Activated CD4-positive, alpha-beta memory T cell treated with anti-CD3 and anti-CD28 coated beads, Interleukin-2, amount 10 ng/mL, durations not matched to agents 7 days and 5 days (primary cell): ENCODE results near the gene NCEH1. TPM values are rescaled to one million over a fixed set of nuclear protein-coding genes. Genes with fewer than 3 reads are reported as not detected.
A peak's percentile ranks its signal among the peaks of the same experiment; 100 is the strongest.
"Not testable (repeated sequence)": the region's sequence is repeated elsewhere in the genome, so short reads cannot be mapped to it uniquely, and the experiment has no call there.

Experiments
- CTCF ChIA-PET: fragments of 350-600 bp; sonication (Branson Sonifier 250); formaldehyde crosslinking; loops from one replicate; lab custom pipeline; 2021; ENCODE audit warnings: antibody characterized with exemption, inconsistent platforms; lab: Charles Lee
- POLR2A ChIA-PET: fragments of 350-600 bp; sonication (Branson Sonifier 250); formaldehyde crosslinking; loops from one replicate; lab custom pipeline; 2021; ENCODE audit warnings: antibody characterized with exemption; lab: Charles Lee
- DNase-seq: peaks from one replicate; pipeline ENCODE4 v3.0.0-alpha.2; 2020
- H3K27ac Mint-ChIP-seq: one replicate; pipeline ENCODE4 v1.8.0; 2021; ENCODE audit warnings: mild to moderate bottlenecking, mixed read lengths
- H3K27me3 Mint-ChIP-seq: one replicate; pipeline ENCODE4 v1.8.0; 2021; ENCODE audit warnings: mixed read lengths
- H3K36me3 Mint-ChIP-seq: one replicate; pipeline ENCODE4 v1.8.0; 2021; ENCODE audit warnings: low read depth, mixed read lengths
- H3K4me1 Mint-ChIP-seq: one replicate; pipeline ENCODE4 v1.8.0; 2021; ENCODE audit warnings: mixed read lengths
- H3K4me3 Mint-ChIP-seq: one replicate; pipeline ENCODE4 v1.8.0; 2021; ENCODE audit warnings: mild to moderate bottlenecking, mixed read lengths
- H3K9me3 Mint-ChIP-seq: one replicate; pipeline ENCODE4 v1.8.0; 2021; ENCODE audit warnings: mixed read lengths
- total RNA-seq, 2 experiments: library from RNA; stranded (reverse); gene quantifications; one replicate each; pipeline ENCODE4 v1.2.3, GENCODE V29; 2021

NCEH1 gene
- total RNA-seq, 2 experiments from 2014 or later = 7.2 to 9.6 TPM

DNA sequence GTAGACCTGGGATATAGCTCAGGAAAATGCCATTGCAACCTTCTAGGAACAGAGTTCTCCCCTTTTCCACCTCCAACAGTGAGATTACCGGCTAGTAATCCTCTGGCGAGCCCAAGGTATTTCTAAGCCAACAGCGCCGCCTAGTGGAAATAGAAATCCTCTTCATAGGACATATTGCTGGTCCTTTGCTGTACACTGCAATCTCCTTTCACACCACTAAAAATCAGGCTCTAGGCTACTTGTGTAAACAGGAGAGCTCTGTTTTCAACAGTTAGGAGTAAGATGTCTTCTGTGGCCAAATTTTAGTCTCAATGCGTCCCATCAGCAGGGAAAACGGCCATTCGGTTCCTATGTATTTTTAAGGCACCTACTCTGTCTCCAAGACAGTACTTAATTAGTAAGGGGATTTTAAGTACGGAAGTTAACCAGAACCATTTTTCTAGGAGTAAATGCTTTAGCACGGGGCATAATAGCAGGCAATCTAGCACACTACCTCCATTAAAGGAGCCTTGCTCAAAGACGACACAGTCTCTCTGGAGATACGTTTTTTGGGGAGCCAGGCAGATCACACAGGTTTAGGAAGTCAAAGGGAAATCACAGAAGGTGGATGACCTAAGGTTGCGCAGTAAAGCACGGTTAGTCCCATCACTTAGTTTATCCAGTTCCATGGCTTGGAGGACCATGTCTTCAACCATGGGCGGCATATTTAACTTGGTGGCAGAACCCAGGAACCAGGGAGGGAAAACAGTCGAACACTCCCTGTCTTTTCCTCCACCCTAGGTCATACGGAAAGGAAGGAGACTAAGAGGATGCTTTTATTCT is 43.8 kb downstream of the NCEH1 start:
- Mint-ChIP-seq H3K27me3 (no peaks in the 10 kb centered on the region), H3K4me1 (peaks cover 22% of the 10 kb centered on the region), H3K36me3 (peaks cover 3% of the 10 kb centered on the region), H3K9me3 (no peaks in the 10 kb centered on the region), H3K27ac (no peak overlapping the region), H3K4me3 (no peak overlapping the region)
- DNase-seq = peak; percentile 84
- ChIA-PET POLR2A (no interaction called here), CTCF (interaction anchor here (0.6 to 5.8 kb wide), 38 partner anchors 10 to 1105 kb away, joined by 3 to 44 read pairs (median 3); partner anchors contain the start of gene NCEH1)

DNA sequence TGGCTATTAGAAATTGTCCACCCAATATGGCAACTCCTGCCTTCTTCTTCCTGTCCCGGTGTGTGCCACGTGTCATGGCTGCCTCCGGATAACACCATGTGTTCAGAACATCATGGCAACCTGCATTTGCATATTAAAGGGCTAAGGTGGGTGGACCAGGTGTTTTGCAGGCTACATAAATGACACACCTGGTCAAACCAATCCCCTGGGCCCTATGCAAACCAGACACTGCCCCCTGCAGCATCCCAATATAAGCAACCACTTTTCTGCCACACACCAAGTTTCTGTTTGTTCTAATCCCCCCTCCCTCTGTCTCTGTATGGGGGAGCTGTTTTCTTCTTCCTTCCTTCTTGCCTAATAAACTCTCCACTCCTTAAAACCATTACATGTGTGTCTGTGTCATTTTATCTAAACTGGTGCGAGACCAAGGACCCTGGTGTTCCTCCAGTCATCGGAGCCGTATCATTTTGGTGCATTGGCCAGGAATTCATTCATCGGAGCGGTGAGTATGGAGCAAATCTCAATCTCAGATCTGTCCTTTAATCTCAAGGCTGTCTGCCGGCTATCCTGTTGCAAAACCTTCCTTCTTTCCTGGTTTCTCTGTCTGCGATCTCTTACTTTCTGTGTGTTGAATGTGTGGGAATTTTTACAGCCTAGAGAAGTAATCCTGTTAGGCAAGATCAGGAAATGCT is 44.5 kb downstream of the NCEH1 start:
- Mint-ChIP-seq H3K4me3 (no peak overlapping the region), H3K36me3 (peaks cover 3% of the 10 kb centered on the region), H3K9me3 (no peaks in the 10 kb centered on the region), H3K27ac (no peak overlapping the region), H3K27me3 (no peaks in the 10 kb centered on the region), H3K4me1 (peaks cover 22% of the 10 kb centered on the region)
- POLR2A ChIA-PET = interaction anchor here (0.9 kb wide), 1 partner anchor 21 kb away, joined by 3 read pairs; no protein-coding TSS in a partner anchor
- CTCF ChIA-PET = interaction anchor here (0.6 to 5.8 kb wide), 39 partner anchors 11 to 882 kb away, joined by 3 to 44 read pairs (median 4); no protein-coding TSS in a partner anchor
- DNase-seq = peak; percentile 23

DNA sequence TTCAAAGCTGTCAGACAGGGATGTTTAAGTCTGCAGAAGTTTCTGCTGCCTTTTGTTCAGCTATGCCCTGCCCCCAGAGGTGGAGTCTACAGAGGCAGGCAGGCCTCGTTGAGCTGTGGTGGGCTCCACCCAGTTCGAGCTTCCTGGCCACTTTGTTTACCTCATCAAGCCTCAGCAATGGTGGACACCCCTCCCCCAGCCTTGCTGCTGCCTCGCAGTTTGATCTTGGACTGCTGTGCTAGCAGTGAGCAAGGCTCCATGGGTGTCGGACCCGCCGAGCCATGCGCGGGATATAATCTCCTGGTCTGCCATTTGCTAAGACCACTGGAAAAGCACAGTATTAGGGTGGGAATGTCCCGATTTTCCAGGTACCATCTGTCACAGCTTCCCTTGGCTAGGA is 45.4 kb downstream of the NCEH1 start:
- H3K27ac Mint-ChIP-seq, H3K27me3 Mint-ChIP-seq, H3K4me3 Mint-ChIP-seq, H3K36me3 Mint-ChIP-seq, H3K9me3 Mint-ChIP-seq: not testable (repeated sequence)
- peak; percentile 46 for DNase-seq
- POLR2A ChIA-PET = interaction anchor here (0.9 kb wide), 1 partner anchor 21 kb away, joined by 3 read pairs; no protein-coding TSS in a partner anchor
- peaks cover 26% of the 10 kb centered on the region for H3K4me1 Mint-ChIP-seq
- CTCF ChIA-PET = interaction anchor here (0.8 to 5.8 kb wide), 22 partner anchors 12 to 881 kb away, joined by 3 to 44 read pairs (median 6); no protein-coding TSS in a partner anchor

- POLR2A ChIA-PET, DNase-seq, H3K36me3 Mint-ChIP-seq, H3K9me3 Mint-ChIP-seq, H3K27me3 Mint-ChIP-seq, CTCF ChIA-PET, H3K27ac Mint-ChIP-seq, H3K4me3 Mint-ChIP-seq: not testable (repeated sequence)
- peaks cover 13% of the 10 kb centered on the region for H3K4me1 Mint-ChIP-seq
Observed at GRCh38 chr3:172660421-172660820, 50.4 kb downstream of the NCEH1 start.

DNA sequence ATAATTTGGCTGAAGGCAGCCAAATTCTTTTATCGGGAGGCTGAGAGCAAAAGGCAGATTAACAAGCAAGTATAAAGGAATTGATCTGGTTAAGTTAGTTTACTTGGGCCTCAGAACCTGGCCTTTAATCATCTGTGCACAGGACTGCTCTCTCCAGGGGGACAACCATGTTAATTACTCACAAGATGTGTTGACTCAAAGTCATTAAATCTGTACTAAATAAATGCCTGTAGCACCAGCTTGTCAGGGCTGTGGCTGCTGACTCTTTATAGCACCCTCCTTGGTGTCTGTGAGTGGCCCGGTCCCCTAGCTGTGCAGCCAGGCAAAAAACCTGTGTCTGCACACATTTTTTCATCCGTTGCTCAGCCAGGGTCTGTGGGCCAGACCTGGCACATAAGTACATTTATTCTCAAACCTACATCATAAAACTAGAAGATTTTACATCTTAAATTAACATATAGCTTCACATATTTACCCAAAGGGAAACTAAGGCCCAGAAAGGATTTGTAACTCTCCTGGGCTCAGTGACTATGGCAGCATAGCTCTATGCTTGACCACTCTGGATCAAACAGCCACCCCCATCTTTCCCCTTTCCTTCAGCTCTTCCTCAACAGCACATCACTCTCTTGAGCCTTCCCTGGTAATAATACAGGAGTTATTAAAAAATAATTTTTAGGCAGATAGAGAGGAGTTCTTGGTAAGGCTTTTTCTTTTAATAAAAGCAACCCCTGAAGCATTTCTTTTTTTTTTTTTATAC is 51.4 kb downstream of the NCEH1 start:
- ChIA-PET POLR2A (no interaction called here), CTCF (interaction anchor here (0.9 to 2.0 kb wide), 2 partner anchors 13 to 327 kb away, joined by 3 to 8 read pairs; no protein-coding TSS in a partner anchor)
- no peaks in the 10 kb centered on the region for H3K27me3 Mint-ChIP-seq
- H3K27ac Mint-ChIP-seq = no peak overlapping the region
- peaks cover 3% of the 10 kb centered on the region for H3K36me3 Mint-ChIP-seq
- H3K9me3 Mint-ChIP-seq = no peaks in the 10 kb centered on the region
- no peak overlapping the region for H3K4me3 Mint-ChIP-seq
- no peak for DNase-seq
- peaks cover 7% of the 10 kb centered on the region for H3K4me1 Mint-ChIP-seq

- no peak for DNase-seq
- ChIA-PET CTCF (interaction anchor here (0.7 to 2.0 kb wide), 3 partner anchors 14 to 242 kb away, joined by 4 to 8 read pairs (median 6); no protein-coding TSS in a partner anchor), POLR2A (no interaction called here)
- no peak overlapping the region for H3K27ac Mint-ChIP-seq
- H3K9me3 Mint-ChIP-seq = no peaks in the 10 kb centered on the region
- H3K27me3 Mint-ChIP-seq = no peaks in the 10 kb centered on the region
- peaks cover 7% of the 10 kb centered on the region for H3K4me1 Mint-ChIP-seq
- no peaks in the 10 kb centered on the region for H3K36me3 Mint-ChIP-seq
- no peak overlapping the region for H3K4me3 Mint-ChIP-seq
Observed at GRCh38 chr3:172658344-172659245, 52.3 kb downstream of the NCEH1 start.

DNA sequence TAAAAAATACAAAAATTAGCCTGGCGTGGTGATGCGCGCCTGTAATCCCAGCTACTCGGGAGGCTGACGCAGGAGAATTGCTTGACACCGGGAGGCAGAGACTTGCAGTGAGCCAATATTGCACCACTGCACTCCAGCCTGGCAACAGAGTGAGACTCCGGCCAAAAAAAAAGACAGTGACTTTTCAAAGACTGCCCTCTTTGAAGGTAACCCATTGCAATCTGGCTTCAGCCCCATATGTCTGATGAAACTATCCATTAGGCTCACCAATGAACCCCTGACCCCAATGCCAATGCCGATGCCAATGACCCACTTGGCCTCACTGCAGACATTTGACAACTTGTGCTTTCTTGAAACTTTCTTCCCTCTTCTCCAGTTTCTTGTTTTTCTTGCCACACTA is 54.3 kb downstream of the NCEH1 start:
- Mint-ChIP-seq H3K9me3 (no peaks in the 10 kb centered on the region), H3K4me1 (peaks cover 7% of the 10 kb centered on the region), H3K4me3 (no peak overlapping the region), H3K27ac (no peak overlapping the region), H3K36me3 (no peaks in the 10 kb centered on the region), H3K27me3 (no peaks in the 10 kb centered on the region)
- CTCF ChIA-PET = interaction anchor here (1.0 kb wide), 1 partner anchor 315 kb away, joined by 3 read pairs; no protein-coding TSS in a partner anchor
- POLR2A ChIA-PET = no interaction called here
- DNase-seq = no peak

GRCh38 chr3:172655388-172655787 is 55.5 kb downstream of the NCEH1 start:
- H3K9me3 Mint-ChIP-seq = no peaks in the 10 kb centered on the region
- H3K27ac Mint-ChIP-seq = no peak overlapping the region
- ChIA-PET CTCF (interaction anchor here (1.3 kb wide), 1 partner anchor 10 kb away, joined by 5 read pairs; no protein-coding TSS in a partner anchor), POLR2A (no interaction called here)
- peaks cover 2% of the 10 kb centered on the region for H3K4me1 Mint-ChIP-seq
- H3K27me3 Mint-ChIP-seq = no peaks in the 10 kb centered on the region
- DNase-seq = no peak
- H3K36me3 Mint-ChIP-seq = no peaks in the 10 kb centered on the region
- no peak overlapping the region for H3K4me3 Mint-ChIP-seq

GRCh38 chr3:172654470-172654869 is 56.4 kb downstream of the NCEH1 start:
- no peak overlapping the region for H3K27ac Mint-ChIP-seq
- no peaks in the 10 kb centered on the region for H3K27me3 Mint-ChIP-seq
- no peak overlapping the region for H3K4me3 Mint-ChIP-seq
- H3K9me3 Mint-ChIP-seq = no peaks in the 10 kb centered on the region
- DNase-seq = no peak
- H3K4me1 Mint-ChIP-seq = no peaks in the 10 kb centered on the region
- POLR2A ChIA-PET = no interaction called here
- no peaks in the 10 kb centered on the region for H3K36me3 Mint-ChIP-seq
- CTCF ChIA-PET = interaction anchor here (1.0 to 1.3 kb wide), 3 partner anchors 9 to 19 kb away, joined by 3 to 5 read pairs (median 3); no protein-coding TSS in a partner anchor

- ChIA-PET CTCF (interaction anchor here (0.6 to 1.5 kb wide), 3 partner anchors 13 to 490 kb away, joined by 3 to 5 read pairs (median 3); no protein-coding TSS in a partner anchor), POLR2A (no interaction called here)
- H3K4me1 Mint-ChIP-seq = no peaks in the 10 kb centered on the region
- DNase-seq = no peak
- H3K27ac Mint-ChIP-seq = no peak overlapping the region
- H3K4me3 Mint-ChIP-seq = no peak overlapping the region
- H3K36me3 Mint-ChIP-seq = no peaks in the 10 kb centered on the region
- H3K9me3 Mint-ChIP-seq = no peaks in the 10 kb centered on the region
- no peaks in the 10 kb centered on the region for H3K27me3 Mint-ChIP-seq
Observed at GRCh38 chr3:172653004-172653572, 57.8 kb downstream of the NCEH1 start.

GRCh38 chr3:172651936-172652625 is 58.8 kb downstream of the NCEH1 start:
- no peaks in the 10 kb centered on the region for H3K9me3 Mint-ChIP-seq
- DNase-seq = no peak
- no peak overlapping the region for H3K4me3 Mint-ChIP-seq
- H3K4me1 Mint-ChIP-seq = no peaks in the 10 kb centered on the region
- no peak overlapping the region for H3K27ac Mint-ChIP-seq
- H3K36me3 Mint-ChIP-seq = peaks cover 3% of the 10 kb centered on the region
- POLR2A ChIA-PET = no interaction called here
- no peaks in the 10 kb centered on the region for H3K27me3 Mint-ChIP-seq
- CTCF ChIA-PET = interaction anchor here (1.2 to 1.5 kb wide), 3 partner anchors 14 to 45 kb away, joined by 3 read pairs; no protein-coding TSS in a partner anchor
